Fibroblast of the conjunctiva (primary cell): ENCODE measurements around the gene BTBD19.
"Not testable (repeated sequence)": the region's sequence is repeated elsewhere in the genome, so short reads cannot be mapped to it uniquely, and the experiment has no call there.

Experiments
- DNase-seq: peaks from one replicate; pipeline ENCODE4 v3.0.0-alpha.2; 2010; ENCODE audit warnings: low read depth

The BTBD19 gene

DNA sequence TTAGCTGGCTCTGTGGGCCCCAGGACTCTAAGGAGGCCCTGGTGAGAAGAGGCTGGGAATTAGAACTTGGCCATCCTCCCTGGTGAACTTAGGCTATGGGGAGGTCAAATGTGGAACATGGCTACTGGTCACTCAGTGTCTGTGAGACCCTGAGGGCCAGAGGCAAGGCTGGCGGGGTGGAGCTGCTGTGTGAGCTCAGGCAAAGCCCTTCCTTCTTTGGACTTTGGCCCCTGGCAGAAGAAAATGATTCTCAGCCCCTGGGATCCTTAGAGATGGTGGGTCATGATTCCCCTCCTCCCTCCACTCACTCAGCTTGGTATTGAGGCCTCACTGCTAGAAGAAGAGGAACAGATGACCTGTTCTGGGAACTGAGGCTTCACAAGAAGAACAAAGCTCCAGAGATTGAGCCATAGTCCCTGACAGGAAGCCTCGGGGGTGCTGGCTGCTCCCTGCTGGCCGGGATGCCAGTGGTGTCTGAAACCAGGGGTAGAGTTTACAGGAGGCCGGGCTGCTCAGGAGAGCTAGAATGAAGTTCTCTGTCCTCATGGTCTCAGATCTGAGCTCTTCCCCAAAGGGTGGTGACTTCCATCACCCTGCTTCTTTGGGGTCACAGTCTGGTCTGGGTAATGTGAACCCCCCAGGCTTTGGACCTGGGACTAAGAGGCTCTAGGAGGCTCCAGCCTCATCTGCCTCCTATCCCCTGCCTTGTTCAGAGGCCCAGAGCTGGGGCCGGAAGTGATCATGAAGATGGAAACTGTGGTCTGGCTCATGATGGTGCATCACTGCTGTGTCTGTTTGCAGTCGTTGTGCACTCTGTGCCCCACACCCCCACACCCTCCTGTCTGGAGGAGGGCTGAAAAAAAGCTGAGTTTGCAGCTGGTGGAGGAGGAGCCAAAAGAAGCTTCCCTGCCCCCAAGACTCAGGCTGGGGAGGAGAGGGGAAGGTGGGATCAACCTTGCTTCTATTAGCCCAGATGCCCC, 905 bp downstream of the BTBD19 start:
- no peak for DNase-seq

DNA sequence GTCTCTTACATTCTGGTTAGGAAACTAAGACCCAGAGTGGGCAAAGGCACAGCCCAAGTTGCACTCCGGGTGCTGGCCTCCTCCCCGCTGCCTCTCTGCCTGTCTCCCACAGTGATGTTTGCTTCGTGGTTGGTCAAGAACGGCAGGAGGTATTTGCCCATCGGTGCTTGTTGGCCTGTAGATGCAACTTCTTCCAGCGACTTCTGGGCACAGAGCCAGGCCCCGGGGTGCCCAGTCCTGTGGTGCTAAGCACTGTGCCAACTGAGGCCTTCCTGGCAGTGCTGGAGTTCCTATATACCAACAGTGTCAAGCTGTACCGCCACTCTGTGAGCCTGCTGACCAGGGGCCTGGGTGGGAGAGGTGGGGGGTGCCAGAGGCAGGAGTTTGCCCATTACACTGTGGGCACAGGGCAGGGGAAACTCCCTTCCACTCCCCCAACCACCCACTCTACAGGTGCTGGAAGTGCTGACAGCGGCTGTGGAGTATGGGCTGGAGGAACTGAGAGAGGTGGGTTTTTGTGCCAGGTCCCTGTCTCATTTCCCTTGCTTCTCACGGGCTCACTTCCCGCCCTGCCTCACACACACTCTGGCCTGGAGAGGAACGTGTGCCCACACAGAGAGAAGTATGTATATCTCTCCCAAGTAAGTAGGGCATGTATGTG, 1.9 kb downstream of the BTBD19 start:
- DNase-seq, result no peak

DNA sequence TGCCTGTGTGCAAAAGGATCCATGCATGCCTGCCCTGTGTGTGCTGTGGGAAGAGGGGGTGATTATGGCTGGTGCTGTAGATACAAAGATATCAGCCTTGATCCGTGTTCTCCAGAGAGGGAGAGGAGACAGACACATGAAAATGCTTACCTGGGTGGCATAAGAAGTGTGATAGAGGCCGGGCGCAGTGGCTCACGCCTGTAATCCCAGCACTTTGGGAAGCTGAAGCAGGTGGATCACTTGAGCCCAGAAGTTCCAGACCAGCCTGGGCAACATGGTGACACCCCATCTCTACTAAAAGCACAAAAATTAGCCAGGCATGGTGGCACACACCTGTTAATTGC, 2.4 kb downstream of the BTBD19 start:
- DNase-seq, result not testable (repeated sequence)

DNA sequence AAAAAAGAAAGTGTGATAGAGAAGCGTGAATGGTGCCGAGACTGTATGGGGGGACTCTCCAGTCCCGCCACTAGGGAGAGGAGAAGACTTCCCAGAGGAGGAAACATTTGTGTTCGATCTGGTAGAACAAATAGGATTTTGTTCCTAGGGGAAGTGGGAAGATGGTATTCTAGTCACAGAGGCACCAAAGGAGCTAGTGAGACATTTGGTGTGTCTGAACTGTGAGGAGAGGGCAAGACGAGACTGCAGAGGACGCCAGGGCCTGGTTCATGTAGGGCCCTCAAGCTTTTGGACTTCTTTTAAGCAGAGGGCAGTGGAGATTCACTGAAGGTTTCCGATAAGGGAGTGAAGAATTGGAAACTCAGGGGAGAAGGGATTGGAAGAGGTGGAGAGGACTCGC, 2.9 kb downstream of the BTBD19 start:
- DNase-seq, result no peak

DNA sequence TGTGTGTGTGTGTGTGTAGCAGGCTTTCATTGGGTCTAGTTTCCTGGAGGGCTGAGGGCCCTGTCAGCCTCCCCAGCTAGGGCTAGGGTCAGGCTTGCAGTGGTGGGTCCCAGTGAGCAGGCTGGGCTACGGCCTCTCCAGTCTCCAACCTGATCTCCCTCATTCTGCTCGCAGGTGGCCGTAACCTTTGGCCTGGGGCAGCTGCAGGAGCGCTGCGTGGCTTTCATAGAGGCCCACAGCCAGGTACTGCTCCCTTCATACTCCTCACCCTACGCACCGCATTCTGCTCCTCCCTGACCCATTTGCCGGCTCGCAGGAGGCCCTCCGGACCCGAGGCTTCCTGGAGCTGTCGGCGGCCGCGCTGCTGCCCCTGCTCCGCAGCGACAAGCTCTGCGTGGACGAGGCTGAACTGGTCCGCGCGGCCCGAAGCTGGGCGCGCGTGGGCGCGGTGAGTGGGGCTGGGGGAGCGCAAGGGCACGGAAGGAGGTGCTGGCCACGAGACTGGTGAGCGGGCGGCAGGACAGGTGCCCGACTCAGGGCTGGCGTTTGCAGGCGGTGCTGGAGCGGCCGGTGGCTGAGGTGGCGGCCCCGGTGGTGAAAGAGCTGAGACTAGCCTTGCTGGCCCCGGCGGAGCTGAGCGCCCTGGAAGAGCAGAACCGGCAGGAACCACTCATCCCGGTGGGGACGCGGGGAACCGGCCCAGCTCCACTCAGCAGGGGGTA, 4.7 kb downstream of the BTBD19 start:
- no peak for DNase-seq

DNA sequence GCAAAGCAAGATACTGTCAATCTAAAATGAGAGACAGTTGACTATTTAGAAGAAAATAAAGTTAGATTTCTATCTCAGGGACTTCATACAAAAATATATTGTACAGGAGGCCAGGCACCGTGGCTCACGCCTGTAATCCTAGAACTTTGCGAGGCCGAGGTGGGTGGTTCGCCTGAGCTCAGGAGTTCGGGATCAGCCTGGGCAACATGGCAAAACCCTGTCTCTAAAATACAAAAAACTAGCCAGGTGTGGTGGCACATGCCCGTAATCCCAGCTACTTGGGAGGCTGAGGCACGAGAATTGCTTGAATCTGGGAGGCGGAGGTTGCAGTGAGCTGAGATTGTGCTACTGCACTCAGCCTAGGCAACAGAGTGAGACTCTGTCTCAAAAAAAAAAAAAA, 7.6 kb downstream of the BTBD19 start:
- not testable (repeated sequence) for DNase-seq

DNA sequence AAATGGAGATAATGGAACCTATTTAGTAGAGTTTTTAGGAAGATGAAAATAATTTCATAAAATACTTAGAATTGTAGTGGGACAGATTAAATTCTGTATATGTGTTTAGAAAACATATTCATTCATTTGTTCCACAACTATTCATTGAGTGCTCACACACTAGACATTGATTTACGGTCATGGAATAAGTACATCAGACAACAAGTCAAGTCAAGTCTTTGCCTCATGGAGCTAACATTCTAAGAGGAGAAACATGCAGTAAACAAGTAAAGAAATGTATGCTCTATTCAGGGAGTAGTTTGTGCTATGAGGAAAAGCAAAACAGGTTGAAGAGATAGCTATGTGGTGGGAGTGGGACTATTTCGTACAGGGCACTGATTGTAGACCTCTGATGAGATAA, 9.0 kb downstream of the BTBD19 start:
- no peak for DNase-seq

DNA sequence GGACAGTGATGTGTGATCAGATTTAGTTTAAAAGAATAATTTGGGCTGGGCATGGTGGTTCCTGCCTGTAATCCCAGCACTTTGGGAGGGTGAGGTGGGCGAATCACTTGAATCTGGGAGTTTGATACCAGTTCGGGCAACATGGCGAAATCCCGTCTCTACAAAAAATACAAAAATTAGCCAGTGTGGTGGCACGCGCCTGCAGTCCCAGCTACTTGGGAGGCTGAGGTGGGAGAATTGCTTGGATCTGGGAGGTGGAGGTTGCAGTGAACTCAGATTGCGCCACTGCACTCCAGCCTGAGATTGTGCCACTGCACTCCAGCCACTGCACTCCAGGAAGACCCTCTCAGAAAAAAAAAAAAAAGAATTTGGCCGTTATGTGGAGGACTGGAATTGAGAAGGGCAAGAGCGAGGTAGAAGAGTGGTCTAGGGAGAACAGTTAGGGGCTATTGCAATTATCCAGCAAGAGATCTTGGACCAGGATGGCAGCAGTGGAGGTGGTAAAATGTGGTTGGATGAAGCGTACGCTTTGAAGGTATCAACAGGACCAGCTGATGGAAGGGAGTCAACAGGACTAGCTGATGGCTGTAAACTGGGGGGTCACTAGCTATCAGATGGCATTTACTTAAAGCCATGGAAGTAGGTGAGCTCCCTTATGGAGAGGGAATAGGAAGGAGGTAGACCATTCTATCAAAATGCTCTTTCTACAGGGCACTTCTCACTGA, 9.6 kb downstream of the BTBD19 start:
- no peak for DNase-seq

DNA sequence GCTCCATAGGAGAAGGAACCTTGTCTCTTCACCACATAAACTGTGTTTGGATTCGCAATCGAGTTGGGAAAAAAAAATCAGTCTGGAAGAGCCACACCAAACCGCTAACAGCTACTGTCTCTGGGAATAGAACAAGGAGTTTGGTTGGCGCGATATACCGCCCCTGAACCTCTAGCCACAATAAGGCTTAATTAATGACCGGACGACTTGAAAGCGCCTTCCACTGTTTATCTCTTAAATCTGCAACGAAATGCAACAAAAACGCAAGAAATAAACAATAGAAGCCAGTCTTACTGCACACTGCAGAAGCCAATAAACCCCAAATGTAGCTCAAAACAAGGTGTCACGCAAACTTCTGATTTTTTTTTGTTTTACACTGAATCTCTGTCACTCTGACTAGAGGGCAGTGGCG, 10.9 kb downstream of the BTBD19 start:
- no peak for DNase-seq

DNA sequence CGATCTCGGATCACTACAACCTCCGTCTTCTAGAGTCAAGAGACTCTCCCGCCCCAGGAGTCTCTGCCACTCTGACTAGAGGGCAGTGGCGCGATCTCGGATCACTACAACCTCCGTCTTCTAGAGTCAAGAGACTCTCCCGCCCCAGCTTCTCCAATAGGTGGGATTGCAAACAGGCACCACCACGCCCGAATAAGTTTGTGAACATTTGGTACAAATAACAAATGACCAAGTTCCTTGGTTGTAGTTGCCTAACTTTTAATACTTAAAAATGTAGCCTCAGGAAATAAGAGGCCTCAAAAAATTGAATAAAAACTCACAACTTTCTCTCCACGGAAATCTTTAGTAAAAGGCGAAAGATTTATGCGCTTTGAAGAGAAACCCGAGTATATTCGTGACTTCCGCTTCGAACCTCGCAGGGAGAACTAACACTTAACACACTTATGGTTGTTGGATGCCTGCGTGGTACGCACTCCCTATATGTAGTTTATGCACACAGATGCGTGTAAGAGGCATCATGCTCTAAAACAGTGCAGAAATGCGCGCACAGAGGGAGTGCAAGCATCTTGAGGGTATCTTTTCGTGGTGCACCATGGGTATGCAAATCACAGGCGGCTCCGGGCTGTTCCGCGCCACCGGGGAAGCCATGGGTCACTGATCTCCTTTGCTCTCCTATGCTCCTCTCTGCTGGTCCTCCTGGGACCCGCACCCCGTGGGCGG, 11.4 kb downstream of the BTBD19 start:
- DNase-seq, result peak; percentile 90

DNA sequence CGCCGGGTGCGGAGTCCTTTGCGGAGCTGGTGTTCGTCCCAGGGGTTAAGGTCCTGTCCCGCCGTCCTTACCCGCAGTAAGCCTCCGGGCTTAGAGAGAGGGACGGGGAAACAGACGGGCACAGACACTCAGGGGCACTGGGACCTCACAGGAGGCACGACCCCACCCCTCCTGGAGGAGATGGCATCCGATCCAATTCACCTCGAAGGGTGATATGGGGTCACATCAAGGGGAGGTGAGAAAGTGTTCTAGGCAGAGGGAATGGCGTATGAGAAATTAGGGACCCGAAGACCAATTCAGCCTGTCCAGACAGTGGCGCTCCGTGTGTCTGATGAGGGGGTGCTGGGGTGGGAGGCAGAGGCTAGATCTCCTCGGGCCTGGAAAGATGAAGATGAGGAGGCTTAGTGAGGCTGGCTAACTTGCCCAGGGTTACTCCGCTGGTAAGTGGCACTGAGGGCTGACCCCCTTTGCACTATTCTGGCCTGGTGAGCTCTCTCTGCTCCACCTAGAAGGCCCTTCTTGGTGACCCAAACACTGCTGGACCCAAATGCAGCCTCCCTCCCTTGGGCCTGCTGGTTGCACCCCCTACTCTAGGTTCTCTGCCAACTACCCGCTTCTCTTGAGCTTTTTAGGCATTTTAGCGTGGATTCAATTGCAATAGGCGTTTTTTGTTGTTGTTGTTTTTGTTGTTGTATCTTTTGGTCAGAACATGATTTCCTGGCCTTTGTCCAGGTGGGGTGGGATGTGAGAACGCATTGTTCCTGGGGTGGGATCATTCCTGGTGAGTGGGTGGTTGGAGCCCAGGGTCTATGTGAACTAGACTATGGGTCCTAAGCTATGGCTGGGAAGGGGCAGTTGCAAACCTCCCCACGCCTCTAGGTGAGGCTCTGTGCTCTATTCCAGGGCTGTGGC, 12.3 kb downstream of the BTBD19 start:
- no peak for DNase-seq

DNA sequence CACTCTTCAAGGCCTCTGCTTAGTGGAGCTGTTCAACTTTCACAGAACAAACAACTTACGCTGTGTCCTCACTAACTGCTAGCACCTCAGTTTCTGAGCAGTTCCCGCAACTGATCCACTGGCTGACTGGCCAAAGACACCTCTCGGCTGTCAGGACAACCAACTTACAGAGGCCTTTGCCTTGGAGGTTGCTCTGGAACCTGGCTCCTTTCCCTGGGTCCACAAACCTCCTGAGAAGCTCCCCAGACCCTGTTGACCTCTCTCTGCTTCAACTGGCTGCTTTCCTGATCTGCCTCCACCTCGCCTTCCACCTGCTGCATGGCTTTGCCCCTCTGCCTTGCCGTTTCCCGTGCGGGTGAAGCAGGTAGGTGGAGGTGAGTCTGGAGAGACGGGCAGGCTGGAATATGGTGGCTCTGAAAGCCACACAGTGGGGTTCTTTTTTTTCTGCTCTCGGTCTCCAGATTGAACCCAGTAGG, 13.0 kb downstream of the BTBD19 start:
- DNase-seq, result no peak

DNA sequence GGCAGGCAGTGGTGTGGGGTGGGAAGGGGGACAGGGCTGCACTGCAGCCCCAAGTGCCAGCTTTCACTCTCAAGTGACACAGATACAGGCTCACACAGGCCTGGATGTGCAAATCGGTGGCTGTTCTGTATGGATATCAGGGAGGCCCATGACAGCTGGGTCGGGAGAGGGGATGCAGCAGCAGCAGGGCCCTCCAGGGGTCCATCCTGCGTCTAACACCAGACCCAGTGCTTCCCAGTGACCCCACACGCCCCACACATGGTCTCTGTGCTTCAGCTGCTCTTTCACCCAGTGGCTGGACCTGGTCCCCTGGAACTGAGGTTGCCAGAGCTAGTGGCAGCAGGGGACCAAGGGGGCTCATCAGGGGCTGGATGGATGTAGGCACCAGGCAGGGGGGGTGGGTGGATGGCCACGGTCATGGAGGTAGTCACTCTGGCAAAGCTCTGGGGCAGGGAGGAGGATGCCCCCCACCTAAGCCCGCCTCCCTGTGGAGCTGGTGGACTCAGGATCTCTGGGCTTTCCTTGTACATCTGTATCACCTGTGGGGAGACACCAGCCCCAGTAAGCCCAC, 13.9 kb downstream of the BTBD19 start:
- DNase-seq, result no peak

DNA sequence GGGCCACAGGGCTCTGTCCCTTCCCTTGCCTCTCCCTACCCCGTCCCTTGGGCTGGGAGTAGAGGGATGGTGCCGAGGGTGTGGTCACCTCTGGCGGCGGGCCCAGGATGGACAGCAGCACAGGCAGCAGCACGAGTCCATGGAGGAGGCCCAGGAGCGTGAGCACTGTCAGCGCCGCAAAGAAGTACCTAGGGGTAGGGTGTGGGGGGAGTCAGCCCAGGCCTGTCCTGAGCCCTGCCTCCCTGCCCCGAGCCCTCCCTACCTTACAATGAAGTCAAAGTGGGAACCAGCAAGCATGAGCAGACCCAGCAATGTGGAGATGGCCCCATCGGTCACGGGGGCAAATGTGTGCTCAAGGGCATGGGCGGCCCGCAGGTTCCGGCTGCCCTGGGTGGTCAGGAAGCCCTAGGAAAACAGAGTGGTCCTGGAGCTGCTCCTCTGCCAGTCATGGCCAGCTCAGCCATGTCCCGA, 14.7 kb downstream of the BTBD19 start:
- no peak for DNase-seq

DNA sequence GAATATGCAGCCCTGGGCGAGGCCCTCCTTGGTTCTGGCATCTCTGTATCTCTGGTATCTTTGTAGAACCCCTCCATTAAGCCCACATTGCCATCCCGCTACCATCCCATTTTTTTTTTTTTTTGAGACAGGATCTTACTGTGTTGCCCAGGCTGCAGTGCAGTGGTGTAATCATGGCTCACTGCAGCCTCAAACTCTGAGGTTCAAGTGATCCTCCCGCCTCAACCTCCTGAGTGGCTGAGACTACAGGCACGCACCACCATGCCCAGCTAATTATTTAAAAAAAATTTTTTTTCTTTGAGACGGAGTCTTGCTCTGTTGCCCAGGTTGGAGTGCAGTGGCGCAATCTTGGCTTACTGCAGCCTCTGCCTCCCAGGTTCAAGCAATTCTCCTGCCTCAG, 16.1 kb downstream of the BTBD19 start:
- DNase-seq, result not testable (repeated sequence)

DNA sequence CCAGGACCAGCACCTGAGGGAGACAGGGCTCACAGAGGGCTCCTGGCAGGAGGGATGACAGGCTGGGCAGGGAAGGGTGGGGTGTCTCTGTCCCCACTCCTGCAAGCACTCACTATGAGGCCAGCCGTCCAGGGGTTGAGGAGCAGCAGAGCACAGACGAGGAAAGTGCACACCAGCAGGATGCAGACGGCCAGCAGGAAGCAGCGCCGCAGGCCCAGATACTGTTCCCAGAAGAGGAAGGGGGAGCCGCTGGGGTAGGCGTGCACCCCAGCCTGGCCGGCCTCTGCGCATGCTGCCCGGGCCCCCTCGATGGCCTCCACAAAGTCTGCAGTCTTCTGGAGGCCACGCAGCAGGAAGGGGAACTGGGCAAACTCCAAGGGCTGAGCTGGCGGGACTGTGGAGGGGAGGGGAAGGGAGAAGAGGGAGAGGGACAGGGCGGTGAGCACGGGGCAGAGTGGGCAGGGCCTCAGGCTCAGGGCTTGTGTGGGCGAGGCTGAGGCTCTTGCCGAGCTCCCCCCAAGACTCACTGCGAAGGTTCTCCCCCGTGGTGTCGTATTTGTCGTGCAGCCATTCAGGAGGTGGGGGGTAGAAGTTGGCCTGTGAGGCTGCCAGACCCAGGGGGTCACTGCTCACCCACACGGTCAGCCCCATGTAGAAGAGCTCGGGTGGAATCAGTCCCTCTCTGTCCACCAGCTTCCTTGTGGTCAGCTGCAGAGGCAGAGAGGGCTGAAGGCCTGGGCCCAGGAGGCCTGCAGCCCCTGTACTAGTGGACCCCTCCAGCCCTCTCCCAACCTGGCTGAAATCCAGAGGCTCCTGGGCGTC, 18.3 kb downstream of the BTBD19 start:
- no peak for DNase-seq

DNA sequence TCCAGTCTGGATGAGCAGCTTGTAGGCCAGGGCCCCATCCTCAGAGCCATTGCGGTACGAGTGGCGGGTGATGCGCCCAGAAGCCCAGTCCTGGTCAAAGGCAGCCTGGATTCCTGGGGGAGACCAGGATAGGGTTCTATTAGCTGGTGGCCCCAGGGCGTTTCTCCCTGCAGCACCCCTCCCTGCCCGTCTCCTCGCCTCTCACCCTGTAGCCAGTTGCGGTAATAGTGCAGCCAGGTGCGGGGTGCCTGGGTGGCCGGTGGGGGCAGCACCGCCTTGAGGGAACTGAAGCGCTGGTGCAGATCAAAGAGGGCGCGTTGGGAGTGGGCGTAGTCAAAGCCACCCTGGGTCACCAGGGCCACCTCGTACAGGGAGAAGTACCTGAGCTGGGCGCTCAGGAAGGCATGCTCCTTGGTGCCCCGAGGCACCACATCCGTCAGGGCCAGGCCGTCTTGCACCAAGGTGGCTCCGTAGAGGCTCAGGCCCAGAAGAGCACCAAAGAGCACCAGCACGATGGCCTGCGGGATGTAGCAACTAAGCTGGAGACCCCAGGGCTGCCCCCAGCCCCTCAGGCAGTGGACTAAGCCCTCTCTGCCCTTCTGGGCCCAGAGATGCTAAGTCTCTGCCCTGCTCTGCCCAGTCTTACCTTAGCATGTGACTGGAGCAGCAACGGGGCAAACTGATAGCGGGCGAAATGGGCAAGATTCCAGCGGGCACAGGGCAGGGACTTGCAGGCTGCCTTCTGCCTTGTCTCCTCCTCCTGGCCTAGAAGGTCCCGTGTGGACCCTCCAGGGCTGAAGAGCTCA, 19.1 kb downstream of the BTBD19 start:
- no peak for DNase-seq
